GM19455 (cell line): ENCODE data around the gene CCDC149.

Source experiments
- ATAC-seq: cut with Tn5 transposase; IDR thresholded peaks from one replicate; pipeline ENCODE4 v1.9.1; 2021; ENCODE audit not compliant: unreplicated experiment

The CCDC149 gene

DNA sequence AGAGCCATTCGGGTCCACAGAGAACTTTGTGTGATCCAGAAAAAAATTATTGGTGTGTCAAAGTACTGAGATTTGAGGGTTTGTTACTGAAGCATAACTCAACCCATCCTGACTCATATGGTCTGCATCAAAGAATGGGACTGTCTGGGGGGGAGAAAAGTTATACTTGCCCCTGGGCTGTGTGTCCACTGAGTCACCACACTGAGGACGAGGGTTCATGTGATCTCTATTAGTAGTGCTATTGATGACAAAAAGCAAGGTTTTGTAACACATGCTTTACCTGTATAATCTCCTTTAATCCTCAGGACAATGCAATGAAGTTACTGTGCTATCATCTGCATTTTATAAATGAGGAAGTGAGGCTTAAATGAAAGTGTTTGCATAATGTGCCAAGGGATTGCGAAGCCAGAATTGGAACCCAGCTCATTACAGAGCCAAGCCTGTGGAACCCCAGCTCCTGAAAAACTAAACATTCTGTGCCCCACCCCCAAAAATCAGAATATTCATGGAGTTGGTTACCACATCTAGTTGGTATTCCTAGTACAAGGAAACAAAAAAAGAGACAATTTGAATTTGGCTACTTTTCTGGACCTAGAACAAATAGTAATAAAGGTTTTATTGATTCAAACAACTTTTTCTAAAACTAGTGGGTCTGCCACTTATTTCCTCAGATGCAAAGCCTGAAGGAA is 31.2 kb downstream of the CCDC149 start:
- no peak for ATAC-seq

DNA sequence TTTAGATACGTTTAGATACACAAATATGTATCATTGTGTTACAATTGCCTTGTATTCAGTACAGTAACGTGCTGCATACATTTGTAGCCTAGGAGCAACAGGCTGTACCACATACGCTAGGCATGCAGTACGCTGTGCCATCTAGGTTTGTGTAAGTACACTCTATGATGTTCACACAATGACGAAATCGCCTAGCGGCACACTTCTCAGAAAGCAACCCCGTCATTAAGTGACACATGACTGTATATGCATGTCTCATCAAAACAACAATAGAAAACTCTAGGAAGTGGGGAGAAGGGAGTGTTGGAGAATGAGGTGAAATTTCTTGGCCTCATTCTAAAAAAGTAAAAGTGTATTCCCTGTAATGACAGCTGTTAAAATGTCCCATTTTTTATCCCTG is 32.7 kb downstream of the CCDC149 start:
- no peak for ATAC-seq

DNA sequence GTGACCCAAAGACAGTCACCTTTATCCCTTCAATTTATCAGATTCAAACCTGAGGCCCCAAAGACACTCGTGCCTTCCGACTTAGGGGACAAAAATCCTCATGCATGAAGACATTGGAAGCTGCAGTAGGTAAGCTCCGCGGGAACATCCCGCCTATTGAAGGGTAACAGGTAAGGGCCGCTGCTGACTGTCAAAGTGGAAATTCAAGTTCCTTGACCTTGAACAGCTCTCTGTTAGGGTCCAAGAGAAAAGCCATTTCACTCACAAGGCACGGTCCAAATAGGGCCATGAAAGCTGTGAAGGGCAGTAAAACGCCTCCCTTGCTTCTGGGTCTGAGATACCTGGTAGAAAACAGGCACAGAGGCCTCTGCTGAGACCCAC is 34.2 kb downstream of the CCDC149 start:
- no peak for ATAC-seq

DNA sequence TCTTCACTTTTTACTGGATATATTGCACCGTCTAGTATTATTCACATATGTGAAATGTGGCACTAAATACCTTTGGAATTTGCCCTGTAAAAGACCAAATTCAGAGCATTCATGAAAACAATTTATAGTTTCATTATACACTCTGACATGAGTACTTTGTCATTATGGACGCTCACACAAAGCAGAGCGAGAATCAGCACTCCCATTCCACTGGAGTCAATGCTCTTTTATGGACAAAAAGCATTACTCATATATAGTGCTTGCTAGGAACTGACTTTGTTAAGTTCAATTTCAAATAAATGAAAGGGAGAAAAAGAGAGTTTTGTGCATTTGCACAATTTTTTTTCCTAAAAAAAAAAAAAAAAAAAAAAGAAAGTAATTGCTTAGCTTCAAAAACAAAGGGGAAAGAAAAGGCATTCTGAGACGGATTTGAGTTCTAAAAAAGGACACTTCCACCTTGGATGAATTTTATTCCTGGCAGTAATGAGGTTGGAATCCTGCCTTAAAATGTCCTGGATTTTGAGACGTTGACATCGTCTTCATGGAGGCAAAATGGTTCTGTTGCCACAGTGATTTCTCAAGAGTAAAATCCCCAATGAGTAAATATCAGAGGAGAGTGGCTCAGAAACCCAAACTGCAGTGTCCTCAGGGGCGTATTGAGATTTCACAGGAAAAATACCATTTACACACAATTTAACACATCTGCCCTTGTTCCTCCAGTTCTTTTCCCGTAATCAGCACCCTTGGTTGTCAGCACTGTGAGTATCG is 34.8 kb downstream of the CCDC149 start:
- no peak for ATAC-seq

DNA sequence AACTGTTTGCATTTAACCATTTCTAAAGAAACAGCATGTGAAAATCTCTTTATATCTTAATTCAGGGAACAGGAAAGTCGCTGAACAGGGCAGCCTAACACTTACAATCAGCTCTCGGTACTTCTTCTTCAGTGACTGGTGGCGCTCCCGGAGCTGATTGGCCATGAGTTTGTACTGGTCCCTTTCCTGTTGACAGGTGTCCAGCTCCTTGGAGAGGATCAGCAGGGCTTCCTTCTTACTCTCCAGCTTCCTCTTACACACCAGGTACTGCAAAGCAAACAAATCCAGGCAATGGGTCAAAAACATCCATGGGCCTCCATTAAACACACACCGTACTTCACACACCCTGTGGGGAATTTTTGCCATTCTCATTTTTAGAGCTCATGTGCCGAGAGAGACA is 36.4 kb downstream of the CCDC149 start:
- no peak for ATAC-seq

DNA sequence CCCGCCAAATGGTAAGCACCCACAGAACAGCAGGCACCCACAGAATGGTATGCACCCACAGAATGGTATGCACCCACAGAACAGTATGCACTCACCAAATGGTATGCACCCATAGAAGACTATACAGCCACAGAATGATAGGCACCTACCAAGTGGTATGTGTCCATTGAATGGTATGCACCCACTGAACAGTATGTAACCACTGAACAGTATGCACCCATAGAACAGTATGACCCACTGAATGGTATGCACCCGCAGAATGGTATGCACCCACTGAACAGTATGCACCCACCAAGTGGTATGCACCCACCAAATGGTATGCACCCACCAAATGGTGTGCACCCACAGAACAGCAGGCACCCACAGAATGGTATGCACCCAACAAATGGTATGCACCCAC is 40.1 kb downstream of the CCDC149 start:
- ATAC-seq: no peak

DNA sequence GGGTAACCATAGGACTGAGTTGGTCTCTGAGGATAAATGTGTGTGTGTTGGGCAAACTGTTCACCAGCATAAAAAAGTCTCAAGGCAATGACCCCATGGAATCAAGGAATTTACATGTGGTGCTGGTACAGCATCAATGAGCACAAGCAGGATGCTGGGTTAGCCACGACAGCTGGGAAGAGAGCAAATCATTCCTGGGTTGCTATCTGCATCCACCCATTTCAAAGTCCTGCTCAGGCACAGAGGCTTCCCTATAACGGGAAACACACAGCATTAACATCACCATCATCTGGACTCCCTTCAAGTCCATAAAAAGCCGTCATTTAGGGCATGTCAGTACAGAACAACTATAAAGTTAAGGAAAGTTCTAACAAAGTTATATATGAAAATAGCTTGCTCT is 41.6 kb downstream of the CCDC149 start:
- ATAC-seq: no peak

DNA sequence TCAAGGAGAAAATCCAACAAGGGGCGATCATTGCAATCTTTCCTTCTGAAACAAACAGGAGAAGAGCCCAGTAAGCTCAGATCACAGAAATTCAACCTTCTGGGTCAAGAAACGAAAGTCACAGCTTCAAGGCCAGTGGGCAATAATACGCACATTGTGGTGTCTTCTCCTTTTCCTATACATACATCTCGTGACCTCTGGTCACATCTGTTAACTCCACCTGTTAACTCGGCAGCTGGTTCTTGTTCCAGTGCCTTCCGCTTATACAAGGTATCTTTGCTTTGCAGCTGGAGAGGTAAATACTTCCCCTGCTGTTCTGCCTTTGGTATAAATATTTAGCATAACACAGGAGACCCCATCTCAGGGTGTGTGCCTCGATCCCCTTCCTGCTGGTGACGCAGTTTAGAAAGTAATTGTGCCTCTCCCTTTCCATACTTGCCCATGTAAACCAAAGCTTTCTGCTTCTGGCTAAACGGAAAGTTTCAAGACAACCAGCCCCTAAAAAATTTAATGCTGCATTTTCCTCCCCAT is 45.0 kb downstream of the CCDC149 start:
- no peak for ATAC-seq

DNA sequence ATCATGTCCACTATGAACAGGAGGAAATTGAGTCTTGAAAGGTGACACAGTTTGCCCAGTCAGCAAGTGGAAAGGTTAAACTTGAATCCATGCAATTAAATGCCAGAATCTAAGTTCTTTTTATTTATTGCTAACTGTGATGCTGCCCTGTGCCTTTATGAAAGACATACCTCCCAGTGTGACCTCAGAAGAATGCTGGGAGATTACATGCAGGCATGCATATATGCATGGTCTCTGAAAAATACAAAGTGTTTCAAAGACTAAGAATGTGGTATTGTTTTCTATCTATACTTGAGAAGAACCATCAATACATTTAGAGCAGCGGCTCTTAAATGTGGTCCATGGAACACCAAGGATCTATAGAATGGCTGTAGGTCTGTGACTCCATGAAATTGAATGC is 45.6 kb downstream of the CCDC149 start:
- no peak for ATAC-seq

DNA sequence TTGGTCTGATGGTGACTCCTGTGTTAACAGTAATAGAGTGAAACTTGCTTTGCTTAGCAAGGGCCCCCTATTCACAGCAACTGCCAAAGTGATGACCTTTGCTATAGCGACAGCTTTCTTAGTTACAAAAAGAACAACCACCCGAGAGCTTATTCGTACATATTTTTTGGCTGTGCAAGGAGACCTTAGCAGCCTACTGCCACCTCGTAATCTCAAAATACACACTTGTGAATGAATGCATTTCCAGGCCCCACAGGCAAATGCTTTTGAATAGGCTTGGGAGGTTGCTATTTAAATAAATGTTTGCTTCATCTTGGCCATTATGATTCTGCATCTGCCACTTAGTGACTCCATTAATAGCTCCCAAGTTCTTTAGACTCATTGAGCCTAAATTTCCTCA is 47.4 kb downstream of the CCDC149 start:
- no peak for ATAC-seq

DNA sequence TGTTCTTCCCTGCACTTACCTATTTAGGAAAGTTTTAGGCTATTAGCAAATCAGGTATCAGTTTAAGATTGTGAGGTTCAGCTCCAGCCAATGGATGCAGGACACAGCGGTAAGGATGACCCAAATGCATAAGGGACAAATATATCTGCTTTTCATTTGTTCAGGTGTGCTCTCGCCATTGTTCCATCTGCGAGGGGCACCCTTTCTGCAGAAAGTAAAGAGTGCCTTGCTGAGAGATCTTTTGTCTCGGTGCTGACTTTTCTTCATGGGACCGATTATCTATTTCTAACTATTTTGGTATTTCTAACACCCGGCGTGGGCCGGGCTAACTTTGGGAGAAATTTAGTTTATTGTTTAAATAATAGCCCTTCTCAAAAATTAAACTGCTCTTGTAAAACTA is 49.0 kb downstream of the CCDC149 start:
- ATAC-seq: no peak

DNA sequence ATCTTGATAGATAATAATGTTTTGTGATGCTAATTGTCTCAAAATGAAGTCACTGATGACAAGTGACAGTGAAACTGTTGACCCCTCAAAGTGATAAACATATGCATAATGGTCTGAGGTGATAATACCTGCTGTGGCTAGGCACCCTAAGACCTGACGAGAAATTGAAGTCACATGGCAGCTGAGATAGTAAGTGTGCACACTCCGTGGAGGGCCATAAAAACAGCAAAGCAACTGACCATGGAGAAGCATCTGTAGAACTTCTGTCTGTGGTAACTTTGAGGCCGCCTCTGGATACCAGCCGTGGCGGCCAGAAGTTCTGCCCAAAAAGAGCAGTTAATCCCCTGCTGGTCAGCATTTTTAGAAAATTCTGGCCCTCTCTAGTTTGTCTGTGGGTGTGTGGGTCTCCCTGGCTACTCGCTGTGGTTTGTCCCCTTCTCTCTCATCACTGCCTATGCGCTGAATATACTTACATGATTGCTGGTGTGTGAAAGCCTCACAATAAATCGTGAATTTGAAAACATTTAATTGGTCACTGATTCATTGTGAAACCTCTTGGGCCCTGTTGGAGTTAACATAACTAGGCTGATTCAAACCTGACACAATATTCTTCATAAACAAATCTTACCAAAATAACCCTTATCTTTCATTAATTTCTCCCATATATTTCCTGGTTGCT is 50.6 kb downstream of the CCDC149 start:
- ATAC-seq: no peak

DNA sequence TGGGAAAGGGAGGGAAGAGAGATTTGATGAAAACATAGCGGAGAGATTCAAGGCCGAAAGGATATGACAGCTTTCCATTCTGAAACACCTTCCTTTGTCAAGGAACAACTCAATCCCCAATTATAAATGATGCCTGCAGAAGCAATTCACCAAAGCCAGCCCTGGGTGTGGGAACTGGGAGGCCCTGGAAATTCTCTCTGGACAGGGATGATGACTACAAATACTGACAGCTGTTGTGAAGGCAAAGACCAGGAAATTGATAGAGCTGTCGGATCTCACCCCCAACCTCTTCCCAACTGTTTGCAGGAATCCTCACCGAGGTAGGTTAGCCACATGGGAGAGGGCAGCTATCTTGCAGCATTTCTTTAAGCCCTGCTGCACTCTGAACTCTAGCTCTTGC is 54.3 kb downstream of the CCDC149 start:
- no peak for ATAC-seq

DNA sequence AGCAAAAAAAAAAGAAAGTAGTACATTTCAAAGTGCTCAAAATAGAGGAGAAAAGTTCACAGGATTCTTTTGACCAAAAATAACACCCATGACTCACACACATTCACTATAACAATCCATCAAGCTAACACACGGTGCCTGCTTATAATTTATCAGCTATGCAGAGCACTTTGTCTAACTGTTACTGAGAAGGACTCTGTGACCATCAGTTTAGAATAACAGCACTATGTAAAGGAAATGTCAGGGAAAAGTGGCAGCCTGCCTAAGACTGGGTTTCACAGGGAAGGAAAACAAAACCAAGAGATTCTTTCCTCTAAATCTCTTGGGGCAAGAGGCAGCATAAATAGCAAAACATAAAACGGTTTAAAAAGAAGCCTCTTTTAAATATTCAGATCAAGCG is 54.8 kb downstream of the CCDC149 start:
- ATAC-seq: no peak

DNA sequence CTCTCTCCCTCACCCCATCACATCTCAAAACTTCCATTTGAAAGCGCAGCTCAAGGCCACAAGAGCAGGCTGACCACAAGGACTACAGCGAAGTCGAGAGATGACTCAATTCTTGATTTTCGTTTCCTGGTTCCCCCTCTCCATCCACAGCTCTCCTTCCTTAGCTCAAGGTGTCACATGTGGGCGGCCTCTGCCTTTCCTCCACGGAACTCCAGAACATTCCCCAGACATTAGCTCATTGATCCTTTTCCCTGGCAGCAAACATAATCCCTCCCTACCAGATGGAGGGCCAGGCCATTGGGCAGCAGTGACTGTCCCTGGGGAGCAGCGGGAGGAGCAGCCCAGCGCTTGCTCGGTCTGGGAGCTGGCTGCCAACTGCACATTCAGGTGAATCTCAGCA is 56.3 kb downstream of the CCDC149 start:
- ATAC-seq: peak; percentile 99

DNA sequence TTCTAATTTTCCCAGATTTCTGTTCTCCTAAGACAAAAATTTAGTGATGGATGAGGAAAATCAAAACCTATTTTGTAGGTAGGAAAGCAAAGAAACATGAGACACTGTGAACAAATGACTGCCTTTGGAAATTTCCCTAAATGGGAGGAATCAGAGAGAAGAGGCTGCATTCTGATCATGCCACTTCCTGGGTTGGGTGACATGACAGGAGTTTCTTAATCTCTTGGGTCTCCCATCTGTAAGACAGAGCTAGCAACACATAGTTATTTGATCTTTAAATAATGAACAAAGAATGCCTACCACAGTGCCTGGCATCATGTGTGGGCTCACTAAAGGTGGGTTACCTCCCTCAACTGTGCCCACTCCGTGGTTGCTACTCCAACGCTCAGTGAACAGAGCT is 57.1 kb downstream of the CCDC149 start:
- no peak for ATAC-seq

DNA sequence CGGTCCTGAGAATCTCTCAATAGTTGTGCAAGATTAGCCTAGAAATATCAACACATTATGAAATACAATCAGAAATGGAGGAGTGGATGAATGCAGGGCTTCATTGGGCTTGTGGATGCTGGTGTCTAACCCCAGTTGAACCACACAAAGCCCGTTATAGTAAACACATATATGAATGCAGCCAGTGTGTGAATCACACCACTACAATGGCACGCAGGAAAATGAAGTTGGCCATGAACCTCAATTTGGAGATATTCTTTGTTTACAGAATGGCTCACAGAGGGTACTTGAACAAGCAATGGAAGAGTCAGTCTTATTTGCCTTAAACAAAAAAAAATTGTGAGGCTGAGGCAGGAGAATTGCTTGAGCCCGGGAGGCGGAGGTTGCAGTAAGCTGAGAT is 59.7 kb downstream of the CCDC149 start:
- no peak for ATAC-seq

DNA sequence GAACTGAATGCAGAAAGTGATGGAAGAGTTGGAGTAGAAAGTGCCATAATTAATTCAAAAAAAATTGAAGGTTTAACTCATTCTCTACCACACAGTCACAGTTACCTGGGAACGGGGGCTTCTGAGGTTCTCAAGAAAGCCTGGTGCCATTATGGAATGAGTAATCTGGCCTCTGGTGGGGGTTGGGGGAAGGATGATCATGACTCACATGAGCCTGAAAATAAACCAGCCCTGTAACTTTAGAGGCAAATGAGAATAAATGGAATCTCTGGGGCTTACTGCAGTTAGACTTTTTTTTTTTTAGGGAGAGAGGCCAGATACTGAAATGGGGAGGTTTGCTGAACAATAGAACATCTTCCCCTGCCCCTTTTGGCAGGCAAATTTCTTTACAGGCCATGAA is 62.2 kb downstream of the CCDC149 start:
- ATAC-seq: no peak

DNA sequence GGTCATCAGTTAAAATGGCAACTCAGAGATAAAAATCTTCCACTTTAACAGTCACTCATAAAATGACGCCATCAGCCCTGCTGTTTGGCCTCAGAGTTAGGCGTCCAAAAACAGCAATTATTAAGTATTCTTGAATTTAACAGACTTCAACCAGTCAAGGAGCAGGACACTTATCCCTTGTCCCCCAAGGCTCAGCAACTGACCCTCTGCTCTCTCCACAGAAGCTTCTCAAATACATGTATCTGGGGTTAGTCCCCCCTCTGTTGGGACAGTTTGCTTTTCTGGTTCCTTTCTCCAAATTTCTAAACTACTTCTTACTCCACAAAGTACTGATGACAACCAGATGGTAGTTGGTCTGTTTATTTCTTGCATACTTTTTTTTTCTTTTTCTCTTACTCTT is 63.1 kb downstream of the CCDC149 start:
- ATAC-seq: no peak

DNA sequence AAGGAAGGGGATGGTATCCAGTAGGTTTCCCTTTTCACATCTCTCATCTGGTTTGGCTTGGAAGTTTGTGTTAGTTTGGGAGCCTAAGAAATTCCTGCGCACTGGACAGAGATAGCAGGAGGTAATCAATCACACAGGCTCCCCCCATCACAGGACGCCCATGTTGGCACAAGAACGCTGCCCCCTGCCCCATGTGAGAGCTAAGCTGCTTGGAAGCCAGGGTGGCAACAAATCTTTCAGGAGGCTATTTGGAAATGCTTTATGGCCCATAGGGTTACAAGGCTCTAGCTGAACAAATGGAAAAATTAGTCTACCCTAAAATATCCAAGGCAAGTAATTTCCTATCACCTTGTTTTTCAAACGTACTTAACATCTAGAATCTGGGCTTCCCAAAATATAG is 63.5 kb downstream of the CCDC149 start:
- no peak for ATAC-seq

DNA sequence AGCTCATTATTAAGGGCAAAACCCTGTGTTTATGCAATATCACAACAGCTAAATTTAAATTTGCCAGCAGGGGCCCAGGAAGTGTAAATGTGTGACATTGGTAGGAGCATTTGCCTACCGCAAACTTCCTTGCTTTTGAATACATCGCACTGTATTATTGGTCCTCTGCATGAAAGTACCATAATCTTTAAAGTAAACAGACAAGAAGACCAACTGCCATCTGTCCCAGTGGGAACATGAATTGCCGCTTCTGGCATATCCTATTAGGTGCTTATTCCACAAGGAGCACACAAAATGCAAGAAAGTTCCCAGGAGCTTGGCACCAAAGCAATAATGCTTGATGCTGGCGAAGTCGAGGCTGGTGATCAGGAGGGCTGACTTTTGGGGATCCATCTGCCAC is 66.1 kb downstream of the CCDC149 start:
- no peak for ATAC-seq

DNA sequence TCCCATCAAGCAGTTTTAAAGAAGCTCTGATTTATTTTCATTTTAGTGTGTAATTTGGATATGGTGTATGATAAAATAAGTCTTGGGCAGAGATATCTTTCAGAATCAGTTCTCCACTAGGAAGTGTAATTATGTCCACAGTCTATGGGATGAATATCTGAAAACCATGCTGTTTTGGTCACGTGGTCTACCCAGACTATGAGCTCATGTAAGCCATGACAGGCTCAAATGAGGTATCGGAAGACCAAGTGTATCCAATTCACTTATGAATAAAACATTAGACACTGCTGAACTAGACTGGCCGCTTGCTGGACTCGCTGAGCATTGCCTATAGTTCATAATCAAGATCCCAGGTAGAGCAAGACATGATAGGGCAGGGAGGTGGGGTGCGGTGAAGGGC is 66.9 kb downstream of the CCDC149 start:
- no peak for ATAC-seq
